NCI-H1930 (cell line): ENCODE measurements around the gene HBS1L.
"Not testable (repeated sequence)": the region's sequence is repeated elsewhere in the genome, so short reads cannot be mapped to it uniquely, and the experiment has no call there.

Experiments
- DNase-seq, 2 experiments: peaks; one replicate each; lab custom pipeline; 2025; lab: John Stamatoyannopoulos, UW

The HBS1L gene

DNA sequence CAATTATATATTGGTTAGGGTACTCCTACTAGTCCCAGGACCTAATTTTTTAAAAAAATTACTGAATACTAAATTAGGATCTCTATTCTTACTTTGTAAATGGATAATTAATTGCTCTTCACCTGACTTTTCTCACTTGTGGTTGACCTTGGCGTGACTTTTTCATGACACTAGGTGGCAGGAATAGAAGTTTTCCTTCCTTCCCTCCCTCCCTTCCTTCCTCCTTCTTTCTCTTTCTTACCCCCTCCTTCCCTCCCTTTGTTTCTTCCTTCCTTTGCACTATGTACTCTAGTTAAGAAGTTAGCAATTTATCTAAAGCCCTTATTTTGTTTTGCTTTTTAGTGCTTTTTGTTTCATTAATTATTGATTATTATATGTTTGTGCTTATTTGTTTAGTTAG is 20.4 kb upstream of the HBS1L start:
- no peak for DNase-seq

DNA sequence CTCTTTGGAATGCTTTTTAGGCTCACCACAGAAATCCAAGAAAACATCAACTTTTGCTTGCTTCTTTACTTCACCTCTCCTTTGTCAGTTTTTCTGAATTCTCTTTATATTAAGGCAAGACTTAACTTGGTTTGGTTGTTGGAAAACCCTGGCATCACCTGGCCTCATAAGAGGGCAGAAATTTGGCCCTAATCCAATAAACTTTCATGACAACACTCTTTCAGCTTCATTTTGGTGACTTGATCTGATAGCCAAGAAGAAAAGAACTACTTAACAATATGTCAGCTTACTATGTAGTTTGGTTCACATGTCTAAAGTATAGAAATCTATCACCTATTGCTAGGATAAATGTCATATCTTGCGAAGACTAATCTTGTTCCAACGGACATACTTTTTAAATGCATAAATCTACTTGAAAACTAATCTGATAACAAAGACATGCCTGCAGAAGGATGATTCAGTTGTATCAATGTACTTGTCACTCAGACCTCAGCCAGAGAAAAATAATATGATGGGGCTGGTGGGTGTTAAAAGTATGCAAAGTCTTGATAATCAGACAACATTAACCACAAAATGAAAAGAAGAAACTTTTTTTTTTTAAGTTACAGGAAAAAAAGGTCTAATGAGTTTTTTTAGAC is 19.3 kb upstream of the HBS1L start:
- DNase-seq = no peak

DNA sequence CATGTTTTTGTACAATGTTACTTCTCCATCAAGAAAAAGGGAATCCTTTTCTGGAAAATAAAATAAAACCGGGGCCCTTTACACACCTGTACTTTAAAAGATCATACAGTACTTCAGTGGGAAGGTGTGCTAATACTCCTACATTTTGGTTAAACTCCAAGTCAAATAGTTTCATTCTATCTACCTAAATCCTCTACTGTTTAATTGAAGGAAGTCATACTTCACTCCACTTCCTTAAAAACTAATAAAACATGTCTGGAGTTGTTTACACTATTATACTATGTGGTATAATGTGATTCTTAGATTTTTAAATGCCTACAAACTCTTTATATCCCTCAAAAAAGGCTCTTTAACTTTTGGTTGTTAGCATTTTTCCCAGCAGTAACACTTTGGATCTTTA is 18.6 kb upstream of the HBS1L start:
- no peak for DNase-seq

DNA sequence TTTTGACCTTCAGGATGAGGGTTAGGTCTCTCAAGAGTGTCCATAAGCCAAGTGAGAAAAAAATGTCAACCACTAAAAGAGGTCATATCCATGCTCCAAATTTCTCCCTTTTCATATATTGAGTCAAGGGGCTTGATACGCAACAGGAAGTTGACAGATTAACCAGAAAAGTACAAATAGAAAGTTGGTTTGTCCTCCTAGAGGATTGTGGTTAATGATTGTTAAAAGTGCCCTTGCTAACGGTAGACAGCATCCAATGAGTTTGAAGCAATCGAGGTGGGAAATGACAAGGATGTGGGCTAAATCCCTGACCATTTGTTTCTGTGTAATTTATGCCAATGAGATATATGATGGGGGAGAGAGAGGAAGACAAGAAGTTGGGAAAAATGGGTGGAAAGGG is 18.1 kb upstream of the HBS1L start:
- no peak for DNase-seq

DNA sequence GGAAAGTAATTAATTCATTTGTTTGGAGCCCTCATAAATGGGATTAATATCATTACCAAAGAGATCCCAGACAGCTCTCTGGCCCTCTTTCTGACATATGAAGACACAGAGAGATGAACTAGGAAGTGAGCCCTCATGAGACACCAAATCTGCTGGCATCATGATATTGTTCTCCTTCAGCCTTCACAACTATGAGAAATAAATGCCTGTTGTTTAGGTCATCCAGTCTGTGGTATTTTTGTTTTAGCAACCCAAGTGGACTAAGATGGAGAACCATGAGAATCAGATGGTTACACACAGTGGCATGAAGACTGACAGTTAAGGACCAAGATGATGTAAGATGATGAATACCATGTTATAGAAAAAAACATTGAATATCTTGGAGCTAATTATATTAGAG is 16.9 kb upstream of the HBS1L start:
- no peak for DNase-seq

DNA sequence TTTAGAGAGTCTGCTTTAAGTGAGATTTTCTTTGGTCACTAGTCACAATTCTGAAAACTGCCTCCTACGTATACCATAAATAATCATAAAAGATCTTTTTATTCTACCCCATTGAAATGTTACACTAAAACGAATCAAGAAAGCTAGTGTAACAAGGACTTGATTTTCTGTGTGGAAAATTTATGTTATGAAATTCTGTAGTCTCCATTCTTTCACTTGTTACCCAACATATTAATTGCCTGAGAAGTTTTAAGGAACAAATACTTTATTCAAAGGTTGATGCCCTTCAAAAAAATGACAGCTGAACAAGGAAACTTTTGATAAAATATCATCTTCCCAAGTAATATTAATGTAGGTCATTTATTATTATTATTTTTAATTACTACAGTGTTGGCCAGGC is 13.3 kb upstream of the HBS1L start:
- DNase-seq = no peak

DNA sequence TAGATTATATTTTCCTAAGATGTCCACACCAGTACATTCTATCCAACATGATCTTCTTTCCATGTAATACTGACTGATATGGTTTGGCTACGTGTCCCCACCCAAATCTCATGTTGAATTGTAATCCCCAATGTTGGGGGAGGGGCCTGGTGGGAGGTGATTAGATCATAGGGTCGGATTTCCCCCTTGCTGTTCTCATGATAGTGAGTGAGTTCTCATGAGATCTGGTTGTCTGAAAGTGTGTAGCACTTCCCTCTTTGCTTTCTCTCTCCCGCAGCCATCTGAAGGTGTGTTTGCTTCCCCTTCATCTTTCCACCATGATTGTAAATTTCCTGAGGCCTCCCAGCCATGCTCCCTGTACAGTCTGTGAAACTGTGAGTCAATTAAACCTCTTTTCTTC is 12.2 kb upstream of the HBS1L start:
- DNase-seq = no peak

DNA sequence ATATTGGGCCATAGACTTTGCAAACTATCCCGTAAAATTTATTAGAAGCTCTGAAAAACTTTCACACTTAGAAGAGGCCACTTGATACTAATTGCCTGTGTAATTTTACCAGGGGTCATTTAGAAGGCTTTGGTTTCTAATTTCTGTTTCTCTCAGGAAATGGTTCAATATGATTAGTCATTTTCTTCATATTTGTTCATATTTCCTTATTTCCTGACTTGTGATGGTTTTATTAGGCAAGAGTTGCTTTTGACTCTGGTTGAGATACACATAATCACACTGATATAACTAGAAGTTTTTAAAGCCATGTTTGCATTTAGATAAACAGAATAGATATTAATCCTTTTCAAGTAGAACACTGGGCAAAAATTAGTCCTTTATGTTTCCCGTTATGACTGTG is 11.8 kb upstream of the HBS1L start:
- DNase-seq = no peak

DNA sequence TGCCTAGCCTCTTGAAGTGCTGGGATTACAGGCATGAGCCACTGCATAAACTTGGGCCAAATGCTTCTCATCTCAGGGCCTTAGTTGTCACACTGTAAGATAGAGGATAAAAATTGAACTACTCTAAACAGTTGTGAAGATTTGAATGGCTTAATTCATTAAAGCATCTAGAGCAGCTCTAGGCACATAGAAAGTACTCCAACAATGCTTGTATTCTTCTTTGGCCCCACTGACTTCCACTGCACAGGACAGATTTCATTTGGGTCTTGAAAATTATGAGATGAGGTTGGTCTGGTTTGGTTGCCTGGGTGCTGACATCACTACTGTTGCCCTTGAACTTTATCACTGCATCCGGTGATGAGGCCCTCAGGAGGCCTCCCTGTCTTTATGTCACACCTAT is 10.0 kb upstream of the HBS1L start:
- no peak for DNase-seq

DNA sequence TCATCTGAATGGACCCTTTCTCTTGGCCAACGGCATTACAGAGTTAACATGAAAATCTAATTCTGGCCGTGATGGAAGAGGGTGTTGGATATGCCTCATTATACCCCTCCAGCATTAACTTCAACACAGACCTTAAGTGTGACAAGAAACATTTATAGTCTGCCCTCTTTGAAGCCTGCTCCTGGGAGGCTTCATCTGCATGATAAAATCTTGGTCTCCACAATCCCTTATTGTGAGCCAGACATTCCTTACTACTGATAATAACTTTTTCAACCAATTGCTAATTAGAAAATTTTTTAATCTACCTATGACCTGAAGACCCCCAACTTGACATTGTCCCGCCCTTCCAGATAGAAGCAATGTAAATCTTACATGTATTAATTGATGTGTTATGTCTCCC is 9.3 kb upstream of the HBS1L start:
- DNase-seq = no peak

DNA sequence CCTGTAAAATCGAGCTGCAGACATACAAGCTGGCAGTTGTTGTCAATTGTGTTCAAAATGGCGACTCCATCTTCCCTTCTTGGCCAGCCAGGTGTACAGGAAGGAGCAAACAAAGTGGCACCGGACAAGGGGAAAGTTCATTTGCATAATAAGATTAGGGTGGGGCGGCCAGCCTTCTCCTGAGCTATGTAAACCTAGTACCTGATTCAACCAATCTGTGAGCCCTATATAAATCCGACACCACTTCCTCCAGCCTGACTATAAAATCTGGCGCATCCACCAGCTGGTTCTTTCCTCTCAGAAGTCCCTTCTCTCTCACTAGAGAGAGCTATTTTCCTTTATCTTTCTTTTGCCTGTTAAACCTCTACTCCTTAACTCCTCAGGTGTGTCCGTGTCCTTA is 8.1 kb upstream of the HBS1L start:
- DNase-seq = no peak

DNA sequence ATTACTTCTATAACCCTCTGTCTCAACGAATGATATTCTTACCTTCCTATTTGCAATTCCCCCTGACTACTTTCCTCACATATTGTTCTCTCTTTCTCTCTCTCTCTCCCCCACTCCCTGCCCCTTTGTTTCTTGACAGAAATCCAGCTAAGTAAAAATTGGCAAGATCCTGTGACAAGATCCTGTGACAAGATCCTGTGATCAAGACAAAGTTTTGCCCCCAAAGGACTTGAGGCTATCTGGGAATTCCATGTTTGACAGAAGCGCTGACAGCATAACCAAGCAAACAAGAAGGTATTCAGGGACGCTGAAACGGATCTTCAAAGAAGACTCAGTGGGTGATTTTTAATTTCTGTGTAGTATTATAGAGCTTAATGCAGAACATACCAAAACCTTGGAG is 5.5 kb upstream of the HBS1L start:
- DNase-seq = no peak

DNA sequence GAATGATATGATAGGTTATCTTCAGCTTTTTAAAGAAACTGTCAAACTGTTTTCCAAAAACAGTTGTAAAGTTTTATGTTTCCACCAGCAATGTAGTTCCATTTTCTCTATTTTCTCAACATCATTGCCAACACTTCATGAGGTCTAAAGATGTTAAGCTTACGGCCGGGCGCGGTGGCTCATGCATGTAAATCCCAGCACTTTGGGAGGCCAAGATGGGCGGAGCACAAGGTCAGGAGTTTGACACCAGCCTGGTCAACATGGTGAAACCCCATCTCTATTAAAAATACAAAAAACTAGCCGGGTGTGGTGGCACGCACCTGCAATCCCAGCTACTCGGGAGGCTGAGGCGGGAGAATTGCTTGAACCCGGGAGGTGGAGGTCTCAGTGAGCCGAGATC is 3.7 kb upstream of the HBS1L start:
- DNase-seq = not testable (repeated sequence)

DNA sequence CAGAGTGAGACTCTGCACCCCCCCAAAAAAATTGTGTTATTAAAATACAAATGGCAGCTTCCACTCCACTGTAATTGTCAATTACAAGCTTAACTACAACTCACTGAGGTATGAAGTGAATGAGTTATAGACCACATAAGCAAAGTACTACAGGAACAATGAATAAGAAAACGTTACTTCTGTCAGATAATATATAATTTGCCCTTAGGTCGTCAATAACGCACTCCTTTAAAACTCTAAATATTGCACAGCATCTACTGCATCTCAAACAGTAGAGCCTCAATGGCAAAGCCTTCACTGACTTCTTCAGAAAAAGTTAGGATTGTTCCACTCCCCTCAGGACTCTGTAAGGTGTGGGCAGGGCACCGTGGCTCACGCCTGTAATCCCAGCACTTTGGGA is 2.0 kb upstream of the HBS1L start:
- no peak for DNase-seq

DNA sequence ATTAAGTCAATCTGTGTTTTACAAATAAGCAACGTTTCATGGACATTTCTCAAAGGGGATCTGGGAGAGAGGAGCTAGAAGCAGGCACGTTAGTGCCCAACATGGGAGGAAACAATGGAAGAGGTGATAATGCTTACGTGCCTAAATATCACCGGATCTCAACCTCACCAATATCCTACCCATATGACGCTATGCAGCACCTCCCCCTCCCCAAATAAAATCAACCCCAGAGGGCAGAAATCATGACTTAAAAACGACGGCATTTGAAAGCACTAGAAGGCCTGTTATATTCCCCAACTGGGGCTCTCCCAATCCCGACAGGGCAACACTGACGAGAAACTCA is 425 bp downstream of the HBS1L start:
- no peak for DNase-seq

DNA sequence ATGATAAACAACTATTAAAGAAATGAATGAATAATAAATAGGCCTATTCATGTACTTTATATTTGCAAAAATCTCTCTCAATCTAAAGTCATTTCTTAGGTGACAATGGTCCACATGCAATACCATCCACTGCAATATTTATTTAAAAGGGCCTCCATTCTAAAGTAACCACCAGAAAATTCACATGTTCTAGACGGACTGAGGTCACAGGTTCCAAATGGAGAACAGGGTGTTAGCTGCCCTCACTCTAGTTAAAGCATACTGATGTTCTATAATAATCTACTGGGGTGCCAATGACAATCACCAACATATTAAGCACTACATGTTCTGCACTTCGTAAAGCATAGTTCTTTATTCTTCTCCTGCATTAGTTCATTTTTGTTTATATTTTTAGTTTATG is 1.2 kb downstream of the HBS1L start:
- DNase-seq = no peak

DNA sequence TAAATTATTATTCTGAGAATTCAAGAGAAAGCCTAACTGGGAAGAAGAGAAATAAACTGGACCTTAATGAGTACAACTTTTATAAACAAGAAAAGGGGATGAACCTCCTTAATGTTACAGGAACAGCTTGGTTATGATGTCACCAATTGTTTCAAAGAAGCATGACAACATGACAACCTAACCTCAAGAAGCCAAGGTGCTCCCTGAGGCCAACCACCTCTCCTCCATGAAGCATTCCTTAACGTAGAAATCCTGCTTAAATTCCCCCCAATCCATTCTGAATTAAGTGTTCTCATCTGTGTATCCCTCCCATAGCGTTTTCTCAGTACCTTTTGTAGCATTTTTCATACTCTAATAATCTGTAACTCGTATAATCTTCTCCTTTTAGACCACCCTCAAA is 1.7 kb downstream of the HBS1L start:
- DNase-seq = no peak

DNA sequence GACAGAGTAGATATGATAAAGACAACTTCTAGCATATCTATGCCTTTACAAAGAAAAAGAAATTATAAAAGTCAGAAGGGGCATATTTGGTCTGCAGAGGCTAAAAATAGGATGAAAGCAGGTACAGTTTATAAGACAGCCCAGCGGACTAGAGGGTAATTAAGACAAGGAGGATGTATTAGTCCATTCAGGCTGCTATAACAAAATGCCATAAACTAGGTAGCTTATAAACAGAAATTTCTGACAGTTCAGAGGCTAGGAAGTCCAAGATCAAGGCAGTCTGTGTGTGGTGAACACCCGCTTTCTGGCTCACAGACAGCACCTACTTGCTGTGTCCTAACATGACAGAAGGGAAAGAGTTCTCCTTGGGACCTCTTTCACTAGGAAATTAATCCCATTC is 5.7 kb downstream of the HBS1L start:
- no peak for DNase-seq

DNA sequence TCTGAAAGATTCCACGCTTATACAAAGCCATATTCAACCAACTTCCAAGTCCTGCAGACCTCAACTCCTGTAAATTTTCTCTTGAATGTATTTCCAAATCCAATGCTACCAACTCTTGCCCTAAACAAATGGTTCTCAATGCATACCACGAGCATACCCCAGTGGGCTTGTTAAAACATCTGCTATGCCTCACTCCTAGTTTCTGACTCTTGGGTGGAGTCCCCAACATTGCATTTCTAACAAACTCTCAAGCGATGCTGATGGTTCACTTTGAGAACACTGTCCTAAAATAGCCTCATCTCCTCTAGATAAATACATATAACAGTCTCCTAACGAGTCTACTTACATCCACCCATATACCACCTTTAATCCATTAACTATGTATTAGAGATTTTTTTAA is 7.3 kb downstream of the HBS1L start:
- no peak for DNase-seq

DNA sequence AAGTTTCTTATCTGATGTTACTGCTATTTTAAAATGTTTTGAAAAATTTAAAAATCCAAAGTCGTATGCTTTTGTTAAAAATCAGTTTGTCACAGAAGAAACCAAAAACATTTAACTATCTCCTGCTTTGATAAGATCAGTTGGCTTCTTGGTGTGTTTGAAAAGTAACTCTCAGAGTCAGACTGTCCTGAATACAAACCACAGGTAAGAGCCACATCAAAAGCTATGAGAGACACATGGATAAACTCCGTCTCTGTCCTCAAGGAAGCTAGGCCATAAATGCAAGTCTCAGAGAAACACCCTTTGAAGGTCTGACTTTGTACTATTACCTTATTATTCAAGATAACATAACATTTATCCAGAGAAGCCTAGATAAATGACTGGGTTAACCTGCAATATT is 7.7 kb downstream of the HBS1L start:
- DNase-seq = no peak

DNA sequence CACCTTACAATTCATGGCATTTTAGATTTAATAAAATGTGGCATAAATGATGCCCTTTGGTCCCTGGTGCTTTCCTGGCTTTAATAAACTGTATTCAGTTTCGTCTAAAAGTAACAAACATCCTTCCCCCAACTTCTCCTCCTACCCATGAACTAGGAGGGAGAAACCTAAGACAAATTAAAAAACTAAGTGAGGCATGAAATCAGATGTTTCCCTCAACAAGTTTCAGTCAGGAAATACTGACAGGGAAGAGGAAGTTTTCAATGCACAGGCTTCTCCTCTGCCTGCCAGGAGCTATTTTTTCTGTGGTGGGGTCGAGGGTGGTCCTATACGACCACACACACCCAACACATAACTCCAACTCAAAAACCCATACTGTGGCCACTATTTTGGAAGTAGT is 10.0 kb downstream of the HBS1L start:
- no peak for DNase-seq

DNA sequence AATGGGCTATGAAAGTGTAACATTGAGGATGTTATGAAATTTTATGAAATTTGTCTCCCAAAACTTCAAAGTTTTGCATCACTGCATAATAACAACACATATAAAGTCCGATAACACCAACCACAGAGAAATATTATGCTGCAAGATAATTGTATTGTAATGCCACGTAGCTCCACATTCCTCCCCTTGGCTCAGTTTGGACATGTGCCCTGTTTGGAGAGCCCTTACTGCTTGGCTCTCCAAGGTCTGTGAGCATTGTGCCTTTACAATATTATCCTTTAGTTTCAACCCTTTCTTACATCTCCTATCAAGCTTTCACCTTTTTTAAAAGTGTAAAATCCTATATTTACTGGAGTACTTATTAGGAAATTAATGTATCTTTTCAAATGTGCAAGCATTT is 10.8 kb downstream of the HBS1L start:
- DNase-seq = no peak

DNA sequence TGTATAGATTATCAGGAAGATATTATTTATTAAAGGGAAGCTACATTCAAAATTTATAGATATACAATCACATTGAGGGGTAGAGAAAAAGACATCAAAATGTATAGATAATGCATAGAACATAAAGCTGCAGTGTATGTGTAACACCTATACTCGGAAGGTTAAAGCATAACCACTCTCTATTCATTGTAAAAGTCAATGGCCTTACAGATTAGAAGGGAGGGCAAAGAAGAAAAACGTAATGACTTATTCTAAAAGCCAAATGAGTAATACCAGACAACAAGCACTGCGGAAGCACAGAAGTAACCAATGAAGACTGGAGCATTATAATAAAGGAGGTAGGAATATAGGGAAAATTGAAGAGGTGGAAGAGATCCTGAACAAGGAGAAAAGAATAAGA is 11.3 kb downstream of the HBS1L start:
- DNase-seq = no peak

DNA sequence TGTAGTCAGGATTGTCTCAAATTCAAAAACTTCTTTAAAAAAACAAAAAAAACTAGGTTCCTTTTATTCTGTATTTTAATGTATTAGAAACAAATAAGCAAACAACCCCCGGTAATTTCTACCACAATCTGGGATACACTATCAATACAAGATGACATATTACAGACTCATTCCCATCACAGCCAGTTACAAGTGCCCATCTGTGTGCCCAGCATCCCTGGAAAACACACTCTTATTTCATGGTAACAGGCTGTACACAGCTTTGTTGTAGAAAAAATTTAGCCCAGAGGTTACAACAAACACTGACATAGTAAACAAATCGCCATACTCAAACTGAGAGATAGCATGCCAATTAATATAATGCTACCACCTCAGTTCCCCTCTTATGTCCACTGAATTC is 16.3 kb downstream of the HBS1L start:
- no peak for DNase-seq

DNA sequence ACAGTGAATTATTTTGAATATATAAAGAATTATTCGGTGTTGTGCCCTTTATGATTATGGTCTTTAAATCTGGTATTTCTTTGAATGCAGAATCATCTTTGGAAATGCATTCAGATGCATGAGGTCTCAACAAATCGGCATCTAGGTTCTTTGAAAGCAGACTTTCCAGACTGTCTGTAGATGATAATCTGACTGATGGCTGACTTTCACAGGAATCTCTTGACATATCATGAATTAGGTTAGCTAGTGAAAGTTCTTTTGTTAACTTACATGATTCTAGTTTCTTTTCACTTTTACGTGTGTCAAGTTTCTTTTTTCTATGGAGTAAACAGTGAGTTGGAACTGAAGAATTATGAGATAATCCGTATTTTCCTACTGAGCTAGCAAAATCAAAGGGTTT is 17.1 kb downstream of the HBS1L start:
- DNase-seq = no peak
